Measurements from ENCODE around the gene ARMC2.
A peak's percentile ranks its signal among the peaks of the same experiment; 100 is the strongest.
"Not testable (repeated sequence)": the region's sequence is repeated elsewhere in the genome, so short reads cannot be mapped to it uniquely, and the experiment has no call there.

Gene ARMC2

DNA sequence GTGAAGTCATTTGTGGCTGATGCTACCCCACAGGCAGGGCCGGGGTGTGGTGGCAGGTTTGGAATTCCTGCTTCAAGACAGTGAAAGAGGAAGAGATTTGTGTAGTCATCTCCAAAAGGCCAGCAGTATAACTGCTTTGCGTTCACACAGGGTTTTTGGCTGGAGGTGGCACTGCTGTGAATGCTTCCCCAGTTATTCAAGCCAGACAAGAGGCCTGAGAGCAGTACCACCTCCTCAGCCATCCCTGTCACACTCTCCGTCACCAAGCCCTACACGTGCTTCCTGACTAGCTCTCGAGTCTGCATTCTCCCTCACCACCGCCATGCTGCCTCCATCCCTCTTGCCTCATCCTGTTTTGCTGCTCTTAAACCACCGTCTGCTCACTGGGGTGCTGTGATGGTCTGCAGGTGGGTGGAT lies 23.9 kb downstream of the ARMC2 start:
- DNase-seq (ENCODE audit: low spot score): no peak

DNA sequence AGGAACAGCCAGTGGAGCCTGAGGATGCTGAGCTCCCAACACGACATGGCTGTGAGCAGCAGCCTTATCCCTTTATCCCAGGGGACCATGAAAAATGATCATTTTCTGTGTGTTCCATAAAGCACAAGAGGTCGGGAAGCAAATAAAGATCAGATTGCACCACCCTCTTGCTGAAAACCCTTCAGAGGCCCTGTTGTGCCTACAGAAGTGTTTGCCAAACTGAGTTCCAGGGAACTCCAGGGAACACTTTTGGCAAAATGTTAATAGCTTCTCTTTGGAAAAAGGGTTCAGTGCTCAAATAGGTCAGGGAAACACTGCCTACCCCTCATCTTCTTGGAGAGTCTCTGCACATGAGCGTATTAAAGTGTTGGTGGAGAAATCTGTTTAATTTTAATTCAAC lies 24.4 kb downstream of the ARMC2 start:
- DNase-seq (ENCODE audit: low spot score): no peak

DNA sequence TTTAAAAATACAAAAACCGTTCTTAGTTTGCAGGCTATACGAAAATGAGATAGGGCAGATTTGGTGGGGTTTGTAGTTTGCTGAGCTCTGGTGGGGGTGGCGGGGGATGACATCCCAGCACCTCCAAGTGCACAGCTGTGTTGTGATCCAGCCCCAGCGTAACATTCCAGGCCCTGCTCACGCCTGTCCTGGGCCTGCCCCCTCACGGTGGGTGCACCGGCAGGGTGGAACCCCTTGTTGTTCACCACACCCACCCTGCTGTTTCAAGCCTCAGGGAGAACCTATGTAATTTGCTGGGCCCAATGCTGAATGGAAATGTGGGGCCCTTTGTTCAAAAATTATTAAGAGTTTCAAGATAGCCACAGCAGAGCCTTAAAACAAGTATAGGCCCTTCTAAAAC lies 25.0 kb downstream of the ARMC2 start:
- DNase-seq (ENCODE audit: low spot score): no peak

DNA sequence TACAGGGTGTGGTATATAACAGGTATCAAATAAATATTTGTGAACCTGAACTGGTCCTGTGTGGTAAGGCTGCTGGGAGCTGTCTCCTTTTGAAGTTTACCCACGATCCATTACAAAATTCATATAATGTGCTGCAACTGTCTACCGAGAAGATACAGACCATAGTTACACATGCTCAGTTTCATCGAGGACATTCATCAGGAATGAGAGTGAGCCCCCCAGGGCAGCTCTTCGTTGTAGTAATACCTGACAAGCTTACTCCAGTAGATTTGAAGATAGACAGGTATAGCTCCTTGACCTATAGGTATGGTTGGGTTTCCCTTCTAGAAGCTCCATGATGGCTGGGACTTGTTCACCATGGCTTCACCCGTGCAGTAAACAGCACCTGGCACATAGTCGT lies 25.7 kb downstream of the ARMC2 start:
- DNase-seq (ENCODE audit: low spot score): no peak

DNA sequence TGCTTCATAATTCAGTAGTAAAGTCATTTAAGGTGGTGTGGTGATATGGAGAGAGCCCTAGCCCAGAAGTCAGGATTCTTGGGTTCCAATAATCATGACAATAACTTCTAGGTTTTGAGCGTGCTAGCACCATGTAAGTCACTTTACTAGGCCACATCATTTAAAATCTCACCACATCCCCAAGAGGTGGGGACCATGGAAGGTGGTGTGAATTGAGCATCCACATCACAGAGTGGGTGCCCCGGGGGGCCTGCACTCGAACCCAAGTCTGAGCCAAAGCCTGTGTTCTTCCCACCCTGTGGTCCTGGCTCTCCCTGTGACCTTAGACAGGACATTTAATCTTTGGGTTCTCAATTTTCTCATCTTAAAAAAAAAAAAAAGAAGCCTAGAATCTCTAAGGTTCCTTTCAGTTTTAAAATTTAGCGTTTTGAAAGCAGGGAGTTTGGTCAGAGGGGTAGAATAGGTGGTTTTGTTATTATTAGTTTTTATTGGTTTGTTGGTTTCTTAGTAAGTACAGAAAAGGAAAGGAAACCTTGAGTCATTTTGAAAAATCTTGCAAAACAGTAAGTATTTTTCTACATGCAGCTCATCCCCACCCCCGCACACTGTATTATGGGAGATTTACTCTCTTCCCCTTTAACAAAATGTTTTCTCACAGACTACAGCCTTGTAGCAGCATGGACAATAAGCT lies 26.4 kb downstream of the ARMC2 start:
- DNase-seq (ENCODE audit: low spot score): no peak

- no peak for DNase-seq (ENCODE audit: low spot score)
These were observed 26.9 kb downstream of the ARMC2 start for GRCh38 chr6:108875161-108875555.

DNA sequence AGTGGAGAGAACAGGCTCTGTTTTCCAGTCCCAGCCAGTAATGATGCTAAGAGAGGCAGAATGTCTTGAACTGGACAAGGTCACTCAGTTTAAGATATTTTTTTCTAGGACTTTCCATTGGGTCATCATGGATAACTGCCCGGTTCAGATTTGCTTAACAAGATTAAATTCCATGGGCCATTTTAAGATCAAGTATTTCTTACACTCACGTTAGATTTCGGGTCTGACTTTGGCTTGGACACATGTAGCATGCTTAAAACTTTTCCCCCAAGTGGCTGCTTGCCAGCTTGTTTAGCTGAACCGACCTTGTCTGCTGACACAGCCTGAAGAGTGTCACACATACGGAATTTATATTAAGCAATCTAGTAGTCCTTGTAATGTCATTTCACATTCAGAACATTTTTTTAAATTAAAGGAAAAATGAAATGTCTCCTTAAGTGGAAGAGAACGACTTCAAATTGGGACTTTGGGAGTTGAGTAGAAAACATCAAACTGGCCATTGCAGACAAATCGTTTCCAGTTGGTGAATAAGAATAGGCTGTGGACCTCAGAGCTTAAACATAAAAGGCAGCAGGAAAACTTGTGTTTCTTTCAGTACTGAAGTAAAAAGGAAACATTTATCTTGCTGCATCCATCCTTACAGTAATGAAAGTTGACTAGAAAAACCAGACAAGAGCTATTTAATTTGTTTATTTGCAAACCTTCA lies 29.0 kb downstream of the ARMC2 start:
- DNase-seq (ENCODE audit: low spot score): no peak

GRCh38 chr6:108878942-108879341 lies 30.7 kb downstream of the ARMC2 start:
- DNase-seq (ENCODE audit: low spot score): no peak

DNA sequence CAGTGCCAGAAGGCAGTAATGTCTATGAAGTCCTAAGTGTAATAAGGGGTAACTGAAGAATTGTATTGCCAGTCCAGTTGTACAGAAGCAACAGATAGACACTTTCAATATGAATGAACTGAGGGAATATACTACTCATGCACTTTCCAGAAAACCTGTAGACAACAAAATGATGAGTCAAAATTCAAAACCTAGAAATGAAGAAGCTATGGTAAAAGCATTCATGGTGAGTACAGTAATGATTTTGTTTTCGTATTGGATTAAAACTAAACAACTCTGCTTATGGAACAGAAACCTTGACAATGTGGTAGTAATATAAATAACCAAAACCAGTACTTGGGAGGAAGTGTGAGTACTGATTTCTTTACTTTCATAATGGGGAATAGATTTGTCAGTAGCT lies 35.0 kb downstream of the ARMC2 start:
- DNase-seq (ENCODE audit: low spot score): no peak

GRCh38 chr6:108884211-108885059 lies 36.2 kb downstream of the ARMC2 start:
- no peak for DNase-seq (ENCODE audit: low spot score)

- DNase-seq (ENCODE audit: low spot score): no peak
These were observed 39.8 kb downstream of the ARMC2 start for GRCh38 chr6:108888052-108888451.

GRCh38 chr6:108888745-108889144 lies 40.5 kb downstream of the ARMC2 start:
- DNase-seq (ENCODE audit: low spot score): no peak

GRCh38 chr6:108890898-108891297 lies 42.7 kb downstream of the ARMC2 start:
- DNase-seq (ENCODE audit: low spot score): not testable (repeated sequence)

GRCh38 chr6:108895571-108895970 lies 47.3 kb downstream of the ARMC2 start:
- DNase-seq (ENCODE audit: low spot score): no peak

DNA sequence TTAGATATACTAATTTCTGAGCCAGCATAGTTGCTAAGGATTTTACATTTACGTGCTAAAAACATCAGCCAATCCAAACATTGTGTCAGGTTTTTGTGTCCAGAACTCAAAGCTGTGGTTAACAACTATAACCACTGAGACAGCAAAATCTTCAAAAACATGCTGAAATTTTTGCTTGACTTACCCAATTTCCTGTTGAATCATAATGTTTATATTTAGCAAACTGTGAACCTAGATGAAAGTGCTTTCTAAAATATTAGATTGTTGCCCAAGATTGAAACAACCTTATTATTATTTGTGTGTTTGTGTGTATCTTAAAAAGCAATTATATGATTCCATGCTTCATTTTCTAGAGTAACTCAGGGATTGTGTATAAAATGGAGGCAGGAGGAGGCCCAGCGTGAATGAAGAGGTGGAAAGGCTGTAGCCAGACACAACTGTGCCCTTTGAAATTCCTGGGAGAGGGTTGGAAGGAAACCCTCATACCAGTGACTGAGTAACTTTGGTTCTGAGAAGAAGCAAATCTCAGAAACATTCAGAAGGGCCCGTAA lies 48.0 kb downstream of the ARMC2 start:
- no peak for DNase-seq (ENCODE audit: low spot score)

- DNase-seq (ENCODE audit: low spot score): peak; percentile 64
These were observed 49.1 kb downstream of the ARMC2 start for GRCh38 chr6:108897371-108897770.

DNA sequence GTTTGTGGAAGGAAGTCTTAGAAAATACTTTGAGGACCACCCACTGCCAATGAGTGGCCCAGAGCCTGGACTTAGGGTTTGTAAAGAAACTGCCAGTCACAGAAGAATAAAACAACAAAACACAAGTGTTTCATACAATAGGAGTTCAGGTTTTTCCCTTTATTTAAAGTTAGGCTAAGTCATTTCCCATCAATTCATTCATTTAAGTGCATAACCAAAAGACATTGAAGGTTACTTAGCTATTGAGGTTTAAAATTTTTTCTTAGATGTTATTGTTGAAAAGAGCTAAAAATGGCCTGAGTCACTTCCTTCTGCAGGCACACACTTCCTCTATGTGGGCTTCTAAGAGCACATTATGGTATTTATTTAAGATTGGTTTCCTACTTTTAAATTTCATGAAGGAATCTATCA lies 54.2 kb downstream of the ARMC2 start:
- DNase-seq (ENCODE audit: low spot score): no peak

DNA sequence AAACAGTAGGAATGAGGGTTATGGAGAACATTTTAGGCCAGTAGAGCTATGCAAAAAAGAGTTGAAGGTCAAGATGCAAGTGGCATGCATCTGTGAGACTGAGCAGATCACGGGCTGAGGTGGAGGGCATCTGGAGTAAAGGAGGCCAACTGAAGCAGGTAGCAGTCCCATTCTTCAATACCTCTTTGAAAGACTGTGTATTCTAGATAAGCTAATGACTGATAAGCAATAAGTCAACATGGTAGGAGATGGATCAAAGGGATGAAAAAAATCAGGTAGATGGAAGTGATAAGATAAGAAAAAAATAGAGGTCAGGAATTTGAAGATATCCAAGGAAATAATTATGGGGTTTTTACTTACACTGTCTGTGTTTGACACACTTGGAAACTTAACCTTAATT lies 55.6 kb downstream of the ARMC2 start:
- no peak for DNase-seq (ENCODE audit: low spot score)

DNA sequence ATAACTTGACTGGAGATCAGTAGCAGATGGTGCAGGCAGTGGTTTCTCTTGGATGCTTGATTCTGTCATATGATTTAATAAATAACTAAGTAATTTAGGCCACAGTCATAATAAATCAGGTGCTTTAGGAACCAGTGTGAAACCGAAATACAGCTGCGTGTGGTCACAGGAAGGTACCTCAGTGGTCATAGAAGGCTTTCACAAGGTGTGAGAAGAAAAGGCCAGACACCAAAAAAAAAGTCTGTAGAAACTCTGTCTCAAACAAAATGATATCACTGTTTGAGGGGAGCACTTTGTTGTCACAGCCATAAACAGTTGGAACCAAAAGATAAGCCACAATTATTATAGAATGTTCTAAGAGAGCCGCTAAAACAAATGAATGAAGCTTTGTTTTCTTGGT lies 56.5 kb downstream of the ARMC2 start:
- no peak for DNase-seq (ENCODE audit: low spot score)

GRCh38 chr6:108914235-108915022 lies 66.2 kb downstream of the ARMC2 start:
- DNase-seq (ENCODE audit: low spot score): peak; percentile 72

GRCh38 chr6:108915258-108915657 lies 67.0 kb downstream of the ARMC2 start:
- DNase-seq (ENCODE audit: low spot score): no peak

Data from hematopoietic multipotent progenitor cell treated with erythropoietin and hydrocortisone succinate and interleukin-3 and kit ligand, for 17 days (in vitro differentiated cells).